Spleen (tissue), 7 donors: ENCODE results near the gene SNED1.

Experiments
- CTCF ChIP-seq, 11 experiments: fragments of 200-600 bp in 7 of 11; fragments of 450-650 bp in 4 of 11; sonication (generic) in 4 of 11; IDR thresholded peaks in 8 of 11; conservative IDR thresholded peaks in 3 of 11; 1 replicate in 7 of 11; 2 replicates in 4 of 11; pipeline versions ENCODE4 v1.4.0 to v1.8.0; 2016 to 2021; ENCODE audit warnings: antibody characterized with exemption in 11 of 11, inconsistent platforms in 4 of 11, mild to moderate bottlenecking in 1 of 11
- POLR2A ChIP-seq, 3 donors: fragments of 450-650 bp; IDR thresholded peaks; one replicate each; pipeline ENCODE4 v1.5.1; 2017; ENCODE audit warnings: antibody characterized with exemption in 3 of 3, mild to moderate bottlenecking in 1 of 3
- POLR2AphosphoS5 ChIP-seq, 3 donors: sonication (generic); formaldehyde crosslinking; IDR thresholded peaks; one replicate each; pipeline ENCODE4 v1.5.1; 2017; ENCODE audit warnings: antibody characterized with exemption in 3 of 3
- donor health status: DM: no; HTN: no; CAD: no; lungs with moderate emphysema.
- donor health status: DM: no; HTN: no; CAD: no.
- donor health status: DM: no; HTN: no; CAD: no.

- TF ChIP-seq CTCF (IDR thresholded peaks at IDR 0.05 in 8 of 11, conservative IDR thresholded peaks at IDR 0.05 in 3 of 11): no peak
- no peak for TF ChIP-seq POLR2AphosphoS5 (IDR thresholded peaks at IDR 0.05)
- no peak for TF ChIP-seq POLR2A (IDR thresholded peaks at IDR 0.05)
Measured at GRCh38 chr2:241066893-241067341, 68.5 kb downstream of the SNED1 start.
